CD14-positive monocyte (primary cell): ENCODE measurements around the gene GNB4. TPM values are rescaled to one million over a fixed set of nuclear protein-coding genes. Genes with fewer than 3 reads are reported as not detected.

Experiments used
- DNase-seq, 3 donors: peaks; one replicate each; pipeline ENCODE4 v3.0.0-alpha.2; 2011 to 2022
- H2AFZ ChIP-seq: 2 replicates; pipeline ENCODE4 v1.6.0; 2012; ENCODE audit warnings: mild to moderate bottlenecking, low read depth, low read length, inconsistent platforms; ENCODE audit not compliant: insufficient read depth, poor library complexity, severe bottlenecking
- H3K27ac ChIP-seq, 2 donors: 1 replicate in 1 of 2; 2 replicates in 1 of 2; pipeline ENCODE4 v1.5.1; 2012 to 2013; ENCODE audit warnings: low read length in 2 of 2, control low read depth in 1 of 2, inconsistent platforms in 1 of 2, low read depth in 1 of 2, mild to moderate bottlenecking in 1 of 2
- H3K27me3 ChIP-seq, 2 donors: one replicate each; pipeline versions ENCODE4 v1.6.0 to v1.6.1; 2011 to 2013; ENCODE audit warnings: low read length in 2 of 2; ENCODE audit not compliant: control insufficient read depth in 2 of 2, insufficient read depth in 2 of 2
- H3K36me3 ChIP-seq, 2 donors: replicated peaks in 1 of 2; 1 replicate in 1 of 2; 2 replicates in 1 of 2; pipeline versions ENCODE4 v1.5.1 to v1.6.1; 2012 to 2013; ENCODE audit warnings: low read length in 2 of 2, control low read depth in 1 of 2, inconsistent platforms in 1 of 2, mild to moderate bottlenecking in 1 of 2; ENCODE audit not compliant: insufficient read depth in 2 of 2, control insufficient read depth in 1 of 2
- H3K4me1 ChIP-seq, 2 donors: 1 replicate in 1 of 2; 2 replicates in 1 of 2; pipeline versions ENCODE4 v1.5.1 to v1.6.1; 2012 to 2013; ENCODE audit warnings: low read length in 2 of 2, control low read depth in 1 of 2, inconsistent platforms in 1 of 2, mild to moderate bottlenecking in 1 of 2, moderate library complexity in 1 of 2; ENCODE audit not compliant: insufficient read depth in 2 of 2, control insufficient read depth in 1 of 2
- H3K4me2 ChIP-seq: replicated peaks from 2 replicates; pipeline ENCODE3; 2012; ENCODE audit warnings: low read length, moderate library complexity, mild to moderate bottlenecking; ENCODE audit not compliant: poor library complexity, severe bottlenecking; ENCODE audit errors: extremely low read depth
- H3K4me3 ChIP-seq, 3 experiments: fragments of 200-600 bp in 1 of 3; sonication (generic) in 1 of 3; replicated peaks in 1 of 3; 1 replicate in 2 of 3; 2 replicates in 1 of 3; pipeline ENCODE4 v1.5.1; 2011 to 2013; ENCODE audit warnings: low read length in 3 of 3, mild to moderate bottlenecking in 3 of 3, control low read depth in 2 of 3, low read depth in 2 of 3, inconsistent platforms in 1 of 3, moderate library complexity in 1 of 3
- H3K79me2 ChIP-seq: 2 replicates; pipeline ENCODE4 v1.6.0; 2012; ENCODE audit warnings: mild to moderate bottlenecking, control low read depth, inconsistent platforms, low read length, moderate library complexity; ENCODE audit not compliant: insufficient read depth
- H3K9ac ChIP-seq: 2 replicates; pipeline ENCODE4 v1.6.0; 2017; ENCODE audit warnings: low read length, mild to moderate bottlenecking; ENCODE audit not compliant: insufficient read depth, poor library complexity, severe bottlenecking
- H3K9me3 ChIP-seq, 2 donors: replicated peaks in 1 of 2; 1 replicate in 1 of 2; 2 replicates in 1 of 2; pipeline versions ENCODE4 v1.5.1 to v1.6.1; 2012 to 2013; ENCODE audit warnings: low read length in 2 of 2, control low read depth in 1 of 2; ENCODE audit not compliant: control insufficient read depth in 1 of 2, insufficient read depth in 1 of 2
- H4K20me1 ChIP-seq: 2 replicates; pipeline ENCODE4 v1.6.0; 2012; ENCODE audit warnings: mild to moderate bottlenecking, low read length, control low read depth, moderate library complexity; ENCODE audit not compliant: insufficient read depth
- H3K27ac Mint-ChIP-seq, 7 donors: one replicate each; pipeline ENCODE4 v1.8.0; 2020; ENCODE audit warnings: mild to moderate bottlenecking in 7 of 7, mixed read lengths in 7 of 7, moderate library complexity in 6 of 7, inconsistent platforms in 2 of 7
- H3K27me3 Mint-ChIP-seq, 3 donors: one replicate each; pipeline ENCODE4 v1.8.0; 2021 to 2022; ENCODE audit warnings: low read depth in 3 of 3, mild to moderate bottlenecking in 3 of 3, mixed read lengths in 3 of 3, moderate library complexity in 3 of 3, inconsistent platforms in 1 of 3
- H3K36me3 Mint-ChIP-seq, 2 donors: one replicate each; pipeline ENCODE4 v1.8.0; 2020; ENCODE audit warnings: mixed read lengths in 2 of 2, inconsistent platforms in 1 of 2, mild to moderate bottlenecking in 1 of 2
- H3K4me1 Mint-ChIP-seq: one replicate; pipeline ENCODE4 v1.8.0; 2020; ENCODE audit warnings: mild to moderate bottlenecking, mixed read lengths
- H3K4me3 Mint-ChIP-seq, 2 donors: one replicate each; pipeline ENCODE4 v1.8.0; 2020; ENCODE audit warnings: mild to moderate bottlenecking in 2 of 2, mixed read lengths in 2 of 2, moderate library complexity in 1 of 2
- H3K9me3 Mint-ChIP-seq, 7 donors: one replicate each; pipeline ENCODE4 v1.8.0; 2020 to 2022; ENCODE audit warnings: mixed read lengths in 7 of 7, mild to moderate bottlenecking in 6 of 7, moderate library complexity in 6 of 7, inconsistent platforms in 2 of 7
- WGBS: methylation state at CpG from one replicate; pipeline ENCODE4 v1.1.5; 2013; ENCODE audit warnings: missing lambda C conversion rate; ENCODE audit not compliant: insufficient coverage; 5-methylcytosine and 5-hydroxymethylcytosine counted together
- intact Hi-C, 2 donors: fragments of 100-400 bp; cut with micrococcal nuclease; formaldehyde crosslinking; loops; one replicate each; pipeline versions ENCODE4 v1.15.0 to v1.15.1; 2023
- polyA plus RNA-seq, 3 donors: library from polyadenylated mRNA; depleted of rRNA in 1 of 3; unstranded in 2 of 3; stranded (reverse) in 1 of 3; fragments of 300-500 nt in 2 of 3; fragments of >200 nt in 1 of 3; fragmentation: Illumina TruSeq in 2 of 3; gene quantifications; 1 replicate in 2 of 3; 2 replicates in 1 of 3; pipeline ENCODE4 v1.2.3, GENCODE V29; 2012 to 2021
- TF ChIP-seq, protein P1 (sequence below): fragments of 200-600 bp; IDR thresholded peaks from one replicate; pipeline ENCODE4 v1.8.0; 2022; ENCODE audit warnings: antibody characterized with exemption, mild to moderate bottlenecking

Gene GNB4
- polyA plus RNA-seq, 3 donors = 15.4 to 65.1 (median 63.5) TPM

- no peaks in the 10 kb centered on the region for H3K36me3 Mint-ChIP-seq
- intact Hi-C loops = loop anchor here in 1 of 2 donors (10.0 kb wide), 1 partner anchor 311 kb away; the partner anchor contains the start of gene PIK3CA
These were observed 4.7 kb upstream of the GNB4 start for GRCh38 chr3:179455954-179456353.

GRCh38 chr3:179454887-179455286, 3.6 kb upstream of the GNB4 start:
- H3K27me3 Mint-ChIP-seq = peaks cover 0 to 8% (median 1%) of the 10 kb centered on the region in 3 donors
- no peaks in the 10 kb centered on the region for H3K36me3 ChIP-seq
- peaks cover 11% of the 10 kb centered on the region for H3K79me2 ChIP-seq
- no peaks in the 10 kb centered on the region for H3K9me3 ChIP-seq
- peaks cover 18% of the 10 kb centered on the region for H3K4me1 Mint-ChIP-seq
- no peak overlapping the region for H3K4me2 ChIP-seq
- no peaks in the 10 kb centered on the region for H3K36me3 Mint-ChIP-seq
- no peaks in the 10 kb centered on the region for H3K9me3 Mint-ChIP-seq
- H3K27me3 ChIP-seq = no peaks in the 10 kb centered on the region
- no peak overlapping the region for H3K4me3 ChIP-seq
- no peak overlapping the region for H3K27ac Mint-ChIP-seq
- intact Hi-C loops = loop anchor here in 1 of 2 donors (5.0 to 10.0 kb wide), 2 partner anchors 107 to 310 kb away; partner anchors contain the start of genes ACTL6A and PIK3CA
- TF ChIP-seq, protein P1, sequence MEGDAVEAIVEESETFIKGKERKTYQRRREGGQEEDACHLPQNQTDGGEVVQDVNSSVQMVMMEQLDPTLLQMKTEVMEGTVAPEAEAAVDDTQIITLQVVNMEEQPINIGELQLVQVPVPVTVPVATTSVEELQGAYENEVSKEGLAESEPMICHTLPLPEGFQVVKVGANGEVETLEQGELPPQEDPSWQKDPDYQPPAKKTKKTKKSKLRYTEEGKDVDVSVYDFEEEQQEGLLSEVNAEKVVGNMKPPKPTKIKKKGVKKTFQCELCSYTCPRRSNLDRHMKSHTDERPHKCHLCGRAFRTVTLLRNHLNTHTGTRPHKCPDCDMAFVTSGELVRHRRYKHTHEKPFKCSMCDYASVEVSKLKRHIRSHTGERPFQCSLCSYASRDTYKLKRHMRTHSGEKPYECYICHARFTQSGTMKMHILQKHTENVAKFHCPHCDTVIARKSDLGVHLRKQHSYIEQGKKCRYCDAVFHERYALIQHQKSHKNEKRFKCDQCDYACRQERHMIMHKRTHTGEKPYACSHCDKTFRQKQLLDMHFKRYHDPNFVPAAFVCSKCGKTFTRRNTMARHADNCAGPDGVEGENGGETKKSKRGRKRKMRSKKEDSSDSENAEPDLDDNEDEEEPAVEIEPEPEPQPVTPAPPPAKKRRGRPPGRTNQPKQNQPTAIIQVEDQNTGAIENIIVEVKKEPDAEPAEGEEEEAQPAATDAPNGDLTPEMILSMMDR = no peak
- H4K20me1 ChIP-seq = peaks cover 5% of the 10 kb centered on the region
- no peak overlapping the region for H3K9ac ChIP-seq
- 100% methylated on average over 1 of the region's 1 CpG for WGBS
- no peak overlapping the region for H2AFZ ChIP-seq
- H3K4me1 ChIP-seq = peaks cover 15 to 19% of the 10 kb centered on the region in 2 donors
- DNase-seq = no peak
- H3K4me3 Mint-ChIP-seq = no peak overlapping the region
- no peak overlapping the region for H3K27ac ChIP-seq

More at GRCh38 chr3:179455954-179456353, 4.7 kb upstream of the GNB4 start:
- no peak overlapping the region for H3K4me3 ChIP-seq
- Mint-ChIP-seq H3K9me3 (no peaks in the 10 kb centered on the region), H3K4me1 (peaks cover 12% of the 10 kb centered on the region), H3K27me3 (peaks cover 0 to 8% (median 1%) of the 10 kb centered on the region in 3 donors), H3K4me3 (no peak overlapping the region), H3K27ac (peak overlapping the region in 1 of 7 donors; percentile 15)
- H3K4me2 ChIP-seq = no peak overlapping the region
- peaks cover 17% of the 10 kb centered on the region in 2 donors for H3K4me1 ChIP-seq
- H3K27ac ChIP-seq = no peak overlapping the region
- no peak overlapping the region for H3K9ac ChIP-seq
- no peaks in the 10 kb centered on the region for H3K36me3 ChIP-seq
- no CpG with 5 or more reads among the region's 6 CpGs for WGBS
- H4K20me1 ChIP-seq = no peaks in the 10 kb centered on the region
- no peak for DNase-seq
- H3K27me3 ChIP-seq = no peaks in the 10 kb centered on the region
- H3K9me3 ChIP-seq = no peaks in the 10 kb centered on the region
- TF ChIP-seq, protein P1 = no peak
- peaks cover under 1% of the 10 kb centered on the region for H3K79me2 ChIP-seq
- H2AFZ ChIP-seq = no peak overlapping the region
